Testis (tissue), 2 donors: ENCODE data around the gene HTR2B.

ENCODE experiments used
- CTCF ChIP-seq, 3 experiments: fragments of 450-650 bp in 2 of 3; fragments of 200-600 bp in 1 of 3; sonication (generic) in 1 of 3; IDR thresholded peaks; one replicate each; pipeline ENCODE4 v1.5.1; 2016 to 2019; ENCODE audit warnings: antibody characterized with exemption in 3 of 3, mild to moderate bottlenecking in 2 of 3, moderate library complexity in 1 of 3
- POLR2A ChIP-seq: fragments of 450-650 bp; IDR thresholded peaks from one replicate; pipeline ENCODE4 v1.6.1; 2017; ENCODE audit warnings: antibody characterized with exemption, mild to moderate bottlenecking, moderate library complexity

- TF ChIP-seq CTCF (IDR thresholded peaks at IDR 0.05) (no peak), POLR2A (no peak)
Observed at GRCh38 chr2:231127480-231127879, 2.6 kb upstream of the HTR2B start.
